GM12878 (cell line): Measurements from ENCODE around the gene BBS9. TPM values are rescaled to one million over a fixed set of nuclear protein-coding genes. Genes with fewer than 3 reads are reported as not detected.

ENCODE experiments used
- ATAC-seq: fragments of 200-7000 bp; cut with Tn5 transposase; 3 replicates; pipeline ENCODE4 v1.9.1; 2020; ENCODE audit warnings: mild to moderate bottlenecking, moderate library complexity
- Bru-seq: library from RNA; stranded (reverse); fragments of 400-500 nt; gene quantifications from one replicate; lab custom pipeline; 2021; lab: Mats Ljungman, UMichigan
- BruChase-seq, 2 experiments: library from RNA; stranded (reverse); fragments of 400-500 nt; gene quantifications; one replicate each; lab custom pipeline; 2021; lab: Mats Ljungman, UMichigan
- BruUV-seq: library from RNA; stranded (reverse); fragments of 400-500 nt; replicated peaks from 2 replicates; lab custom pipeline; 2021; lab: Mats Ljungman, UMichigan
- CTCF ChIA-PET: fragments of 300-600 bp; sonication (Branson Sonifier 250); formaldehyde crosslinking; extraction: SDS; loops from one replicate; lab custom pipeline; 2021; ENCODE audit warnings: inconsistent platforms; lab: Yijun Ruan, JAX
- POLR2A ChIA-PET: fragments of 350-600 bp; formaldehyde crosslinking; extraction: SDS; loops from one replicate; lab custom pipeline; 2021; ENCODE audit warnings: inconsistent platforms; lab: Charles Lee
- RAD21 ChIA-PET: fragments of 300-600 bp; sonication (Branson Sonifier 250); formaldehyde crosslinking; loops from one replicate; lab custom pipeline; 2023; ENCODE audit warnings: antibody characterized with exemption; ENCODE audit not compliant: unreplicated experiment; lab: Charles Lee
- SMC1A ChIA-PET: fragments of 300-600 bp; sonication (Branson Sonifier 250); formaldehyde crosslinking; loops from one replicate; lab custom pipeline; 2023; ENCODE audit not compliant: unreplicated experiment, uncharacterized antibody; lab: Charles Lee
- DNase-seq: peaks from one replicate; pipeline ENCODE4 v3.0.0-alpha.2; 2011; ENCODE audit warnings: low read depth, low spot score
- FAIRE-seq: peaks from 3 replicates; lab custom pipeline; 2011; peaks lifted over from hg19 to GRCh38; lab: Jason Lieb, UNC
- H2AFZ ChIP-seq: 2 replicates; pipeline ENCODE4 v1.6.0; 2011; ENCODE audit warnings: low read depth, low read length, control low read depth; ENCODE audit not compliant: control insufficient read depth
- H3K27ac ChIP-seq: 2 replicates; pipeline ENCODE4 v1.5.1; 2011; ENCODE audit warnings: control low read depth; ENCODE audit not compliant: control insufficient read depth, insufficient read depth
- H3K27me3 ChIP-seq, 2 experiments: replicated peaks in 1 of 2; 2 replicates each; pipeline versions ENCODE4 v1.6.0 to v1.6.1; 2011; ENCODE audit warnings: low read length in 1 of 2; ENCODE audit not compliant: control insufficient read depth in 2 of 2, insufficient read depth in 2 of 2
- H3K36me3 ChIP-seq, 2 experiments: 2 replicates each; pipeline ENCODE4 v1.5.1; 2011; ENCODE audit warnings: low read length in 1 of 2; ENCODE audit not compliant: control insufficient read depth in 2 of 2, insufficient read depth in 2 of 2
- H3K4me1 ChIP-seq: 2 replicates; pipeline ENCODE4 v1.6.1; 2011; ENCODE audit warnings: mild to moderate bottlenecking, low read length, moderate library complexity, mixed read lengths; ENCODE audit not compliant: control insufficient read depth, insufficient read depth
- H3K4me2 ChIP-seq: 2 replicates; pipeline ENCODE4 v1.6.0; 2011; ENCODE audit warnings: control low read depth; ENCODE audit not compliant: control insufficient read depth, insufficient read depth
- H3K4me3 ChIP-seq: fragments of 200-600 bp; sonication (generic); 2 replicates; pipeline ENCODE4 v1.5.1; 2016
- H3K79me2 ChIP-seq: 2 replicates; pipeline ENCODE4 v1.6.0; 2011; ENCODE audit warnings: low read length; ENCODE audit not compliant: control insufficient read depth, insufficient read depth
- H3K9ac ChIP-seq: 2 replicates; pipeline ENCODE4 v1.8.0; 2011; ENCODE audit warnings: low read length, control low read depth, mixed read lengths; ENCODE audit not compliant: control insufficient read depth, insufficient read depth
- H3K9me3 ChIP-seq: replicated peaks from 3 replicates; pipeline ENCODE4 v1.5.1; 2011; ENCODE audit warnings: mild to moderate bottlenecking, low read length; ENCODE audit not compliant: control insufficient read depth, insufficient read depth
- H4K20me1 ChIP-seq: 2 replicates; pipeline ENCODE4 v1.6.0; 2011; ENCODE audit not compliant: control insufficient read depth, insufficient read depth
- BHLHE40 ChIP-seq, 2 experiments: fragments of 450-650 bp in 1 of 2; IDR thresholded peaks; 2 replicates each; pipeline ENCODE4 v1.6.1; 2011 to 2017; ENCODE audit warnings: low read depth in 2 of 2, borderline replicate concordance in 1 of 2, improper control_type of control experiment in 1 of 2, low read length in 1 of 2, mild to moderate bottlenecking in 1 of 2
- EP300 ChIP-seq, 2 experiments: fragments of 150-350 bp in 1 of 2; IDR thresholded peaks; 2 replicates each; pipeline ENCODE4 v1.6.1; 2011 to 2012; ENCODE audit warnings: low read depth in 2 of 2, low read length in 2 of 2, borderline replicate concordance in 1 of 2, improper control_type of control experiment in 1 of 2, inconsistent platforms in 1 of 2; ENCODE audit not compliant: control insufficient read depth in 1 of 2
- ESRRA ChIP-seq: IDR thresholded peaks from 2 replicates; pipeline ENCODE4 v1.6.1; 2012; ENCODE audit warnings: mild to moderate bottlenecking, low read length, improper control_type of control experiment
- EZH2 ChIP-seq: IDR thresholded peaks from 2 replicates; pipeline ENCODE4 v1.6.1; 2012; ENCODE audit warnings: low read depth, mild to moderate bottlenecking, control low read depth, inconsistent platforms, low read length, borderline replicate concordance; ENCODE audit not compliant: control insufficient read depth
- IKZF2 ChIP-seq, 2 experiments: fragments of 450-650 bp; IDR thresholded peaks; 2 replicates each; pipeline ENCODE4 v1.6.1; 2017; ENCODE audit warnings: mild to moderate bottlenecking in 2 of 2, moderate library complexity in 2 of 2
- MTA3 ChIP-seq: IDR thresholded peaks from 2 replicates; pipeline ENCODE4 v1.6.1; 2012; ENCODE audit warnings: low read length, inconsistent platforms, borderline replicate concordance
- NFXL1 ChIP-seq: fragments of 450-650 bp; IDR thresholded peaks from 2 replicates; pipeline ENCODE4 v1.6.1; 2017; ENCODE audit warnings: antibody characterized with exemption, mild to moderate bottlenecking, borderline replicate concordance
- NFYB ChIP-seq: IDR thresholded peaks from 2 replicates; pipeline ENCODE4 v1.6.1; 2011; ENCODE audit warnings: low read depth, mild to moderate bottlenecking, low read length, improper control_type of control experiment, moderate library complexity; ENCODE audit not compliant: insufficient read depth
- POLR2A ChIP-seq: IDR thresholded peaks from 2 replicates; pipeline ENCODE4 v1.6.1; 2011; ENCODE audit warnings: low read depth, mild to moderate bottlenecking, low read length
- RBBP5 ChIP-seq: fragments of 200-600 bp; sonication (generic); conservative IDR thresholded peaks from 2 replicates; pipeline ENCODE4 v1.6.1; 2016
- RCOR1 ChIP-seq: conservative IDR thresholded peaks from 2 replicates; pipeline ENCODE4 v1.6.1; 2012; ENCODE audit warnings: low read depth, low read length, improper control_type of control experiment
- RELA ChIP-seq: fragments of 450-650 bp; IDR thresholded peaks from 2 replicates; pipeline ENCODE4 v1.8.0; 2014; ENCODE audit warnings: borderline replicate concordance; ENCODE audit not compliant: partially characterized antibody
- SREBF1 ChIP-seq: IDR thresholded peaks from 2 replicates; pipeline ENCODE4 v1.6.1; 2012; ENCODE audit warnings: mild to moderate bottlenecking, low read length
- YY1 ChIP-seq: IDR thresholded peaks from 2 replicates; pipeline ENCODE4 v1.6.1; 2011; ENCODE audit warnings: low read depth, mild to moderate bottlenecking, low read length
- WGBS: methylation state at CpG from one replicate; pipeline ENCODE4 v1.1.6; 2016; ENCODE audit warnings: low lambda C conversion rate; ENCODE audit not compliant: insufficient replicate concordance, insufficient coverage; ENCODE audit errors: missing lambda C conversion rate; 5-methylcytosine and 5-hydroxymethylcytosine counted together
- in situ Hi-C: fragments of 300-500 bp; cut with MboI; formaldehyde crosslinking; loops from 9 replicates; pipeline ENCODE4 v1.14.3; 2018; ENCODE audit warnings: mixed read lengths
- intact Hi-C: fragments of 100-400 bp; cut with micrococcal nuclease; formaldehyde crosslinking; loops from one replicate; pipeline ENCODE4 v1.14.2; 2022; ENCODE audit not compliant: unreplicated experiment
- long read RNA-seq, 2 experiments: library from polyadenylated mRNA; unstranded; transcript quantifications; one replicate each; pipeline ENCODE4 v2.0.0, GENCODE V29; 2019 to 2020
- polyA minus RNA-seq, 3 experiments: library from RNA; depleted of rRNA, polyadenylated mRNA; stranded (reverse); fragments of >200 nt; gene quantifications; 2 replicates each; pipeline ENCODE4 v1.2.3, GENCODE V29; 2011
- polyA plus RNA-seq, 11 experiments: library from polyadenylated mRNA; depleted of rRNA in 4 of 11; unstranded in 6 of 11; stranded (reverse) in 5 of 11; fragments of >200 nt; fragmentation: Nextera tagmentation in 4 of 11; fragmentation: Illumina TruSeq in 1 of 11; extraction: Ambion mirVana in 4 of 11; extraction: Trizol in 1 of 11; gene quantifications; 1 replicate in 1 of 11; 2 replicates in 10 of 11; pipeline versions ENCODE4 v1.2.1 to v1.2.3, GENCODE V29; 2011 to 2016; ENCODE audit warnings: inconsistent platforms in 2 of 11, missing spikeins in 2 of 11, low read depth in 1 of 11
- total RNA-seq, 4 experiments: library from RNA; depleted of rRNA in 3 of 4; stranded (reverse); fragments of >200 nt in 3 of 4; fragmentation: Illumina TruSeq in 1 of 4; extraction: Trizol in 1 of 4; gene quantifications; 2 replicates each; pipeline versions ENCODE4 v1.2.1 to v1.2.3, GENCODE V29; 2013 to 2021
- TF ChIP-seq, protein P1 (sequence below): fragments of 450-650 bp; IDR thresholded peaks from 2 replicates; pipeline ENCODE4 v1.6.1; 2014; ENCODE audit warnings: mild to moderate bottlenecking
- TF ChIP-seq, protein P2 (sequence below): IDR thresholded peaks from 2 replicates; pipeline ENCODE4 v1.6.1; 2011; ENCODE audit warnings: low read depth, low read length, improper control_type of control experiment, borderline replicate concordance

The BBS9 gene
- 41.7 and 42.0 TPM in 2 replicates for total RNA-seq (2013; cell fraction: nucleolus; rRNA removed)
- total RNA-seq (2014; rRNA removed): 2.8 and 3.3 TPM in 2 replicates
- total RNA-seq (2014; rRNA removed; fragmentation: Illumina TruSeq; extraction: Trizol): 2.4 and 2.8 TPM in 2 replicates
- total RNA-seq (2021): 4.1 and 4.8 TPM in 2 replicates
- 3.2 TPM for polyA plus RNA-seq (2011; ENCODE audit: low read depth)
- 5.6 and 6.5 TPM in 2 replicates for polyA plus RNA-seq (2011; rRNA removed)
- 2.7 and 3.3 TPM in 2 replicates for polyA plus RNA-seq (2011; cell fraction: cytosol; rRNA removed)
- 3.3 and 5.1 TPM in 2 replicates for polyA plus RNA-seq (2011; cell fraction: nucleus; rRNA removed)
- polyA plus RNA-seq (2012): 3.2 and 4.1 TPM in 2 replicates
- 2.2 and 2.9 TPM in 2 replicates for polyA plus RNA-seq (2014; fragmentation: Illumina TruSeq; extraction: Trizol)
- 1 to 10 TPM; 1.2 to 2.3 TPM for polyA plus RNA-seq (2014; fragmentation: Nextera tagmentation; extraction: Ambion mirVana)
- 1.5 TPM in 2 replicates for polyA plus RNA-seq (2014; rRNA removed)
- polyA plus RNA-seq (2016; fragmentation: Nextera tagmentation; extraction: Ambion mirVana): 1 to 10 TPM; 2.3 to 4.5 TPM
- 11.0 and 14.5 TPM in 2 replicates for polyA minus RNA-seq (2011; rRNA and poly(A)+ RNA removed)
- 3.6 and 5.6 TPM in 2 replicates for polyA minus RNA-seq (2011; cell fraction: cytosol; rRNA and poly(A)+ RNA removed)
- 19.0 and 33.4 TPM in 2 replicates for polyA minus RNA-seq (2011; cell fraction: nucleus; rRNA and poly(A)+ RNA removed)
- percentile 53 among the genes with signal in this experiment for Bru-seq, nascent RNA
- BruChase-seq, experiment 1, labeled RNA remaining after a 6-hour chase: percentile 50 among the genes with signal in this experiment
- percentile 52 among the genes with signal in this experiment for BruChase-seq, experiment 2, labeled RNA remaining after a 2-hour chase
- long read RNA-seq, experiment 1, partial matches to known transcripts: 0 of 1 reads
- long read RNA-seq, experiment 1, other reads (novel, unspliced or antisense): 1 of 1 reads
- long read RNA-seq, experiment 2, partial matches to known transcripts: 4 of 8 reads
- long read RNA-seq, experiment 2, other reads (novel, unspliced or antisense): 3 of 8 reads

DNA sequence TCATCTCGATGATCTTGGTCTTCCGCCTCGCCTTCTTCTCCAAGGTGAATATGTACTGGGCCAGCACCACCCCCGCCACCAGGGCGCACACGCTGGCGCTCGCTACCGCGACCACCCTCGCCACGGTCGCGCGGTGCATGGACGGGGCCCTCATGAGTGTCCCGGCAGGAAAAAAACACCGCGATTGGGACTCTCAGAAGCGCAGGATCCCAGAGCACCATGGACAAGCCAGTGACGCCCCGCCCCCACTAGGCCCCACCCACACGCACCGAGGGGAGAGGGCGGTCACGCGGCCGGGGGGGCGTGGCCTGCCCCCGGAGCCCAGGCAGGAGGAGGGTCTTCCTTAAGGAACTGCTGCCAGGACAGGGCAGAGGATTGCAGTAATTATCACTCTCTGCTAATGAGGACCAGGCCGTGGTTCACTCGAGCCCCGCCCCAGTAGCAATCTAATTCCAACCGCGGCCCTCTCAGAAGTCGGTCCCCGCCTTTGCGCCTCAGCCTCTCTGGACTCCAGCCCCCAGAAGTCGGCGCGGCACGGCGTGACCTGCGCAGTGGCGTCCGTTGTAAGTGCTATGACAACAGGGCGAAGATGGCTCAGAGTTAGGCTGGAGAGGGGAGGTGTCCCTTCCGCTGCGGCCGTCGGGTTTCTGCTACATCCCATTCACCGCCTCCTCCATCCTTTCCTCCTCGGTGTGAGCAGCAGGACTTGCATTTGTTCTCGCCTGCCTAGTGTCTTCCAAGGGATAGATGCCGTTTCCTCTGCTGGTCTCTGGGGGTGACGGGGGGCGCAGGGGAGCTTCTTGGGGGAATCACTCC lies at the start of gene BBS9:
BBS9 (plus strand) TSS at position 575 of the 816 bp plus-strand sequence. CDS start 16,689 bp downstream, outside the sequence.
- no TSS peak for BruUV-seq
- TF ChIP-seq RCOR1: 0 out of 2 replicates have a peak, but pooled peaks have one; percentile 31
- peak in 1 of 2 experiments; percentile 17; a peak in 2 of 4 replicates for TF ChIP-seq IKZF2 (IDR thresholded peaks at IDR 0.05)
- peak; percentile 29; the same call in 1 of the 2 replicates for TF ChIP-seq ESRRA
- peak in 1 of 2 experiments; percentile 51; a peak in 1 of 4 replicates for TF ChIP-seq BHLHE40 (IDR thresholded peaks at IDR 0.05; ENCODE audit: borderline replicate concordance in 1 of 2, low read depth in 2 of 2, low read length in 1 of 2)
- TF ChIP-seq, protein P1, sequence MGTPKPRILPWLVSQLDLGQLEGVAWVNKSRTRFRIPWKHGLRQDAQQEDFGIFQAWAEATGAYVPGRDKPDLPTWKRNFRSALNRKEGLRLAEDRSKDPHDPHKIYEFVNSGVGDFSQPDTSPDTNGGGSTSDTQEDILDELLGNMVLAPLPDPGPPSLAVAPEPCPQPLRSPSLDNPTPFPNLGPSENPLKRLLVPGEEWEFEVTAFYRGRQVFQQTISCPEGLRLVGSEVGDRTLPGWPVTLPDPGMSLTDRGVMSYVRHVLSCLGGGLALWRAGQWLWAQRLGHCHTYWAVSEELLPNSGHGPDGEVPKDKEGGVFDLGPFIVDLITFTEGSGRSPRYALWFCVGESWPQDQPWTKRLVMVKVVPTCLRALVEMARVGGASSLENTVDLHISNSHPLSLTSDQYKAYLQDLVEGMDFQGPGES: peak; percentile 32; the same call in 1 of the 2 replicates
- 0 out of 4 replicates have a peak, but pooled peaks of 1 of the 2 experiments have one; percentile 18 for TF ChIP-seq EP300 (IDR thresholded peaks at IDR 0.05; ENCODE audit: borderline replicate concordance in 1 of 2, control insufficient read depth in 1 of 2, low read depth in 2 of 2, low read length in 2 of 2)
- TF ChIP-seq SREBF1: 0 out of 2 replicates have a peak, but pooled peaks have one; percentile 34
- TF ChIP-seq YY1: peak; percentile 77
- no peak for TF ChIP-seq EZH2
- no peak for TF ChIP-seq MTA3
- TF ChIP-seq, protein P2, sequence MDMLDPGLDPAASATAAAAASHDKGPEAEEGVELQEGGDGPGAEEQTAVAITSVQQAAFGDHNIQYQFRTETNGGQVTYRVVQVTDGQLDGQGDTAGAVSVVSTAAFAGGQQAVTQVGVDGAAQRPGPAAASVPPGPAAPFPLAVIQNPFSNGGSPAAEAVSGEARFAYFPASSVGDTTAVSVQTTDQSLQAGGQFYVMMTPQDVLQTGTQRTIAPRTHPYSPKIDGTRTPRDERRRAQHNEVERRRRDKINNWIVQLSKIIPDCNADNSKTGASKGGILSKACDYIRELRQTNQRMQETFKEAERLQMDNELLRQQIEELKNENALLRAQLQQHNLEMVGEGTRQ: peak; percentile 19; the same call in 1 of the 2 replicates
- TF ChIP-seq POLR2A: peak; percentile 66
- 0 out of 2 replicates have a peak, but pooled peaks have one; percentile 38 for TF ChIP-seq NFYB
- TF ChIP-seq RELA: peak; percentile 19
- no peak for TF ChIP-seq NFXL1
- no peak for TF ChIP-seq RBBP5

More for the DNA sequence above, at the start of gene BBS9:
- H3K9me3 ChIP-seq: no peaks in the 10 kb centered on the region; the same call in 2 of the 3 replicates
- RAD21 ChIA-PET: interaction anchor here (0.8 to 1.4 kb wide), 3 partner anchors 19 to 22 kb away, joined by 3 to 6 read pairs (median 4); no protein-coding TSS in a partner anchor
- peak within 1 kb of the TSS; percentile 30; the same call in 1 of the 2 replicates for H3K27ac ChIP-seq
- H3K4me1 ChIP-seq: no peaks in the 10 kb centered on the region
- intact Hi-C loops (no loop called here), in situ Hi-C loops (no loop called here)
- H3K4me2 ChIP-seq: peak within 1 kb of the TSS; percentile 84
- peak within 1 kb of the TSS; percentile 98 for H2AFZ ChIP-seq
- H3K79me2 ChIP-seq: no peaks in the 10 kb centered on the region
- ATAC-seq: peak; percentile 100
- CTCF ChIA-PET: interaction anchor here (1.2 to 2.0 kb wide), 2 partner anchors 21 kb away, joined by 4 to 6 read pairs; no protein-coding TSS in a partner anchor
- H3K36me3 ChIP-seq: no peaks in the 10 kb centered on the region
- no peaks in the 10 kb centered on the region for H3K27me3 ChIP-seq
- FAIRE-seq: peak; percentile 81
- no peaks in the 10 kb centered on the region for H4K20me1 ChIP-seq
- WGBS: 1% methylated on average over 55 of the region's 57 CpGs
- DNase-seq: peak; percentile 82
- peak within 1 kb of the TSS; percentile 78 for H3K4me3 ChIP-seq
- peak within 1 kb of the TSS; percentile 5 for H3K9ac ChIP-seq
- SMC1A ChIA-PET: interaction anchor here (0.6 to 0.7 kb wide), 3 partner anchors 20 to 1017 kb away, joined by 3 read pairs; partner anchors contain the start of gene RP9
- POLR2A ChIA-PET: interaction anchor here (0.9 to 1.1 kb wide), 2 partner anchors 19 to 67 kb away, joined by 3 read pairs; partner anchors contain the start of gene NT5C3A
